CD8-positive, alpha-beta memory T cell (primary cell): ENCODE measurements around the gene PIM1. TPM values are rescaled to one million over a fixed set of nuclear protein-coding genes. Genes with fewer than 3 reads are reported as not detected.

Experiments
- CTCF ChIA-PET: fragments of 350-600 bp; sonication (Branson Sonifier 250); formaldehyde crosslinking; loops from one replicate; lab custom pipeline; 2021; ENCODE audit warnings: antibody characterized with exemption; lab: Charles Lee
- POLR2A ChIA-PET: fragments of 350-600 bp; sonication (Branson Sonifier 250); formaldehyde crosslinking; loops from one replicate; lab custom pipeline; 2021; ENCODE audit warnings: antibody characterized with exemption; lab: Charles Lee
- DNase-seq, 5 donors: peaks; one replicate each; pipeline versions ENCODE4 v3.0.0 to v3.0.0-alpha.2; 2020 to 2022; ENCODE audit warnings: mixed read lengths in 1 of 5
- H3K27ac ChIP-seq: one replicate; pipeline ENCODE4 v1.7.0; 2013; ENCODE audit warnings: low read depth, mild to moderate bottlenecking, low read length, moderate library complexity
- H3K27me3 ChIP-seq: 2 replicates; pipeline ENCODE4 v1.7.0; 2013; ENCODE audit warnings: low read length, mild to moderate bottlenecking; ENCODE audit not compliant: insufficient read depth, poor library complexity, severe bottlenecking
- H3K36me3 ChIP-seq: 2 replicates; pipeline ENCODE4 v1.7.0; 2013; ENCODE audit warnings: mild to moderate bottlenecking, low read length, moderate library complexity; ENCODE audit not compliant: insufficient read depth
- H3K4me1 ChIP-seq: 2 replicates; pipeline ENCODE4 v1.7.0; 2013; ENCODE audit warnings: mild to moderate bottlenecking, low read length, moderate library complexity; ENCODE audit not compliant: insufficient read depth
- H3K4me3 ChIP-seq: 2 replicates; pipeline ENCODE4 v1.7.0; 2013; ENCODE audit warnings: mild to moderate bottlenecking, low read length
- H3K9me3 ChIP-seq: 2 replicates; pipeline ENCODE4 v1.7.0; 2013; ENCODE audit warnings: mild to moderate bottlenecking, low read length
- H3K27ac Mint-ChIP-seq, 8 donors: one replicate each; pipeline ENCODE4 v1.8.0; 2020 to 2021; ENCODE audit warnings: mixed read lengths in 8 of 8, mild to moderate bottlenecking in 6 of 8, inconsistent platforms in 3 of 8, moderate library complexity in 3 of 8
- H3K27me3 Mint-ChIP-seq, 2 donors: one replicate each; pipeline ENCODE4 v1.8.0; 2020 to 2021; ENCODE audit warnings: mixed read lengths in 2 of 2, mild to moderate bottlenecking in 1 of 2, moderate library complexity in 1 of 2
- H3K36me3 Mint-ChIP-seq, 3 donors: one replicate each; pipeline ENCODE4 v1.8.0; 2020 to 2021; ENCODE audit warnings: mixed read lengths in 3 of 3, inconsistent platforms in 1 of 3, mild to moderate bottlenecking in 1 of 3
- H3K4me1 Mint-ChIP-seq, 3 donors: one replicate each; pipeline ENCODE4 v1.8.0; 2020 to 2021; ENCODE audit warnings: mixed read lengths in 3 of 3, inconsistent platforms in 1 of 3, mild to moderate bottlenecking in 1 of 3
- H3K4me3 Mint-ChIP-seq, 7 donors: one replicate each; pipeline ENCODE4 v1.8.0; 2020 to 2021; ENCODE audit warnings: mixed read lengths in 7 of 7, mild to moderate bottlenecking in 6 of 7, moderate library complexity in 4 of 7, inconsistent platforms in 2 of 7
- H3K9me3 Mint-ChIP-seq, 5 donors: one replicate each; pipeline ENCODE4 v1.8.0; 2020 to 2022; ENCODE audit warnings: mixed read lengths in 5 of 5, mild to moderate bottlenecking in 3 of 5, moderate library complexity in 2 of 5, inconsistent platforms in 1 of 5
- polyA plus RNA-seq: library from polyadenylated mRNA; unstranded; fragments of 300-500 nt; fragmentation: Illumina TruSeq; gene quantifications from one replicate; pipeline ENCODE4 v1.2.3, GENCODE V29; 2021
- total RNA-seq, 2 experiments: library from RNA; stranded (reverse); gene quantifications; one replicate each; pipeline ENCODE4 v1.2.3, GENCODE V29; 2021

The PIM1 gene
- total and polyA plus RNA-seq, 3 experiments from 2014 or later: 93.7 to 253 (median 99.1) TPM

GRCh38 chr6:37155394-37156312, 14.3 kb upstream of the PIM1 start:
- POLR2A ChIA-PET: interaction anchor here (0.5 kb wide), 1 partner anchor 34 kb away, joined by 8 read pairs; no protein-coding TSS in a partner anchor
- Mint-ChIP-seq H3K27me3 (no peaks in the 10 kb centered on the region), H3K4me1 (peaks cover 11 to 27% (median 24%) of the 10 kb centered on the region in 3 donors), H3K27ac (peak overlapping the region in 7 of 8 donors; percentile 20 to 91 (median 56)), H3K9me3 (no peaks in the 10 kb centered on the region), H3K36me3 (no peaks in the 10 kb centered on the region), H3K4me3 (peak overlapping the region in 5 of 7 donors; percentile 23 to 66 (median 54))
- H3K9me3 ChIP-seq: no peaks in the 10 kb centered on the region
- no peak overlapping the region for H3K4me3 ChIP-seq
- peaks cover 13% of the 10 kb centered on the region for H3K4me1 ChIP-seq
- CTCF ChIA-PET: interaction anchor here (0.9 to 2.0 kb wide), 2 partner anchors 15 to 105 kb away, joined by 3 to 7 read pairs; no protein-coding TSS in a partner anchor
- H3K36me3 ChIP-seq: no peaks in the 10 kb centered on the region
- no peak for DNase-seq
- no peaks in the 10 kb centered on the region for H3K27me3 ChIP-seq
- H3K27ac ChIP-seq: no peak overlapping the region

GRCh38 chr6:37158508-37158907, 11.4 kb upstream of the PIM1 start:
- peaks cover 11 to 28% (median 24%) of the 10 kb centered on the region in 3 donors for H3K4me1 Mint-ChIP-seq
- H3K27ac Mint-ChIP-seq: no peak overlapping the region
- POLR2A ChIA-PET: no interaction called here

GRCh38 chr6:37160922-37161778, 8.8 kb upstream of the PIM1 start:
- H3K27ac Mint-ChIP-seq: no peak overlapping the region
- no peaks in the 10 kb centered on the region for H3K36me3 ChIP-seq
- no peak for DNase-seq
- no peaks in the 10 kb centered on the region for H3K9me3 ChIP-seq
- peaks cover 7 to 14% (median 13%) of the 10 kb centered on the region in 3 donors for H3K4me1 Mint-ChIP-seq
- H3K27ac ChIP-seq: peak overlapping the region; percentile 10
- no peaks in the 10 kb centered on the region for H3K36me3 Mint-ChIP-seq
- H3K4me1 ChIP-seq: no peaks in the 10 kb centered on the region
- no peak overlapping the region for H3K4me3 ChIP-seq
- no peaks in the 10 kb centered on the region for H3K27me3 ChIP-seq
- H3K27me3 Mint-ChIP-seq: peaks cover 0 to 2% of the 10 kb centered on the region in 2 donors
- no peaks in the 10 kb centered on the region for H3K9me3 Mint-ChIP-seq
- no peak overlapping the region for H3K4me3 Mint-ChIP-seq
- ChIA-PET CTCF (interaction anchor here (1.4 to 2.6 kb wide), 2 partner anchors 11 to 143 kb away, joined by 4 to 10 read pairs; no protein-coding TSS in a partner anchor), POLR2A (interaction anchor here (0.5 to 0.9 kb wide), 2 partner anchors 55 to 116 kb away, joined by 3 to 17 read pairs; no protein-coding TSS in a partner anchor)

More at GRCh38 chr6:37158508-37158907, 11.4 kb upstream of the PIM1 start:
- Histone ChIP-seq H3K9me3 (no peaks in the 10 kb centered on the region), H3K4me3 (no peak overlapping the region), H3K27ac (no peak overlapping the region), H3K27me3 (no peaks in the 10 kb centered on the region), H3K4me1 (peaks cover 13% of the 10 kb centered on the region), H3K36me3 (no peaks in the 10 kb centered on the region)
- Mint-ChIP-seq H3K27me3 (peaks cover 0 to 2% of the 10 kb centered on the region in 2 donors), H3K36me3 (no peaks in the 10 kb centered on the region), H3K9me3 (no peaks in the 10 kb centered on the region), H3K4me3 (no peak overlapping the region)
- no peak for DNase-seq
- CTCF ChIA-PET: no interaction called here

GRCh38 chr6:37162740-37163139, 7.2 kb upstream of the PIM1 start:
- Mint-ChIP-seq H3K4me3 (no peak overlapping the region), H3K36me3 (no peaks in the 10 kb centered on the region), H3K27ac (no peak overlapping the region), H3K9me3 (no peaks in the 10 kb centered on the region), H3K27me3 (peaks cover 0 to 2% of the 10 kb centered on the region in 2 donors), H3K4me1 (peaks cover 2 to 5% (median 4%) of the 10 kb centered on the region in 3 donors)
- no peak overlapping the region for H3K27ac ChIP-seq
- no peak for DNase-seq
- ChIA-PET CTCF (interaction anchor here (2.6 kb wide), 1 partner anchor 9 kb away, joined by 10 read pairs; no protein-coding TSS in a partner anchor), POLR2A (no interaction called here)
- no peaks in the 10 kb centered on the region for H3K36me3 ChIP-seq
- no peaks in the 10 kb centered on the region for H3K4me1 ChIP-seq
- no peaks in the 10 kb centered on the region for H3K27me3 ChIP-seq
- H3K9me3 ChIP-seq: no peaks in the 10 kb centered on the region
- H3K4me3 ChIP-seq: no peak overlapping the region

GRCh38 chr6:37168163-37168758, 1.7 kb upstream of the PIM1 start:
- CTCF ChIA-PET: interaction anchor here (1.0 to 16.9 kb wide), 4 partner anchors 41 to 144 kb away, joined by 3 to 461 read pairs (median 222); no protein-coding TSS in a partner anchor
- Histone ChIP-seq H3K4me3 (no peak overlapping the region), H3K27ac (peak overlapping the region; percentile 86), H3K9me3 (no peaks in the 10 kb centered on the region), H3K36me3 (peaks cover 22% of the 10 kb centered on the region), H3K27me3 (no peaks in the 10 kb centered on the region), H3K4me1 (peaks cover 17% of the 10 kb centered on the region)
- Mint-ChIP-seq H3K27ac (peak overlapping the region; percentile 11 to 98 (median 94)), H3K27me3 (peaks cover 0 to 3% of the 10 kb centered on the region in 2 donors), H3K4me3 (peak overlapping the region; percentile 33 to 99 (median 93)), H3K36me3 (peaks cover 17 to 27% (median 18%) of the 10 kb centered on the region in 3 donors), H3K4me1 (peaks cover 26 to 32% (median 29%) of the 10 kb centered on the region in 3 donors), H3K9me3 (peaks cover 0 to 2% (median 0%) of the 10 kb centered on the region in 5 donors)
- no peak for DNase-seq
- POLR2A ChIA-PET: interaction anchor here (1.5 to 4.6 kb wide), 2 partner anchors 148 to 651 kb away, joined by 3 to 40 read pairs; partner anchors contain the start of gene ZFAND3

- peak overlapping the region; percentile 86 for H3K27ac ChIP-seq
- peak overlapping the region; percentile 90 to 98 (median 96) for H3K27ac Mint-ChIP-seq
- H3K36me3 Mint-ChIP-seq: peaks cover 24 to 34% (median 25%) of the 10 kb centered on the region in 3 donors
- H3K27me3 Mint-ChIP-seq: peaks cover 0 to 3% of the 10 kb centered on the region in 2 donors
- POLR2A ChIA-PET: interaction anchor here (0.7 to 4.6 kb wide), 7 partner anchors 24 to 650 kb away, joined by 3 to 40 read pairs (median 4); partner anchors contain the start of genes MTCH1 and ZFAND3
- H3K4me1 Mint-ChIP-seq: peaks cover 33 to 39% (median 36%) of the 10 kb centered on the region in 3 donors
- H3K4me1 ChIP-seq: peaks cover 23% of the 10 kb centered on the region
- H3K4me3 ChIP-seq: peak overlapping the region; percentile 67
- peak overlapping the region; percentile 86 to 99 (median 93) for H3K4me3 Mint-ChIP-seq
- H3K9me3 ChIP-seq: no peaks in the 10 kb centered on the region
- no peaks in the 10 kb centered on the region for H3K27me3 ChIP-seq
- peak in 1 of 5 donors; percentile 24 for DNase-seq
- peaks cover 0 to 2% (median 0%) of the 10 kb centered on the region in 5 donors for H3K9me3 Mint-ChIP-seq
- CTCF ChIA-PET: interaction anchor here (1.0 to 16.9 kb wide), 5 partner anchors 35 to 145 kb away, joined by 3 to 461 read pairs (median 216); no protein-coding TSS in a partner anchor
- H3K36me3 ChIP-seq: peaks cover 29% of the 10 kb centered on the region
These were observed 999 bp upstream of the PIM1 start for GRCh38 chr6:37168811-37169495.
